CD4-positive, CD25-positive, alpha-beta regulatory T cell (primary cell): ENCODE results near the gene AIG1. TPM values are rescaled to one million over a fixed set of nuclear protein-coding genes. Genes with fewer than 3 reads are reported as not detected.

ENCODE experiments used
- ATAC-seq, 2 donors: fragments of 150-1000 bp; cut with Tn5 transposase; one replicate each; pipeline ENCODE4 v1.10.0; 2021; ENCODE audit warnings: low read depth in 2 of 2, moderate number of reproducible peaks in 2 of 2, moderate library complexity in 1 of 2
- DNase-seq, 3 donors: peaks; one replicate each; pipeline versions ENCODE4 v3.0.0 to v3.0.0-alpha.2; 2012 to 2022; ENCODE audit warnings: mixed read lengths in 1 of 3
- H3K27ac ChIP-seq: one replicate; pipeline ENCODE4 v1.7.0; 2013; ENCODE audit warnings: mild to moderate bottlenecking, low read length; ENCODE audit not compliant: insufficient read depth, poor library complexity, severe bottlenecking
- H3K27me3 ChIP-seq: one replicate; pipeline ENCODE4 v1.7.0; 2013; ENCODE audit warnings: low read length; ENCODE audit not compliant: control insufficient read depth, insufficient read depth
- H3K36me3 ChIP-seq: one replicate; pipeline ENCODE4 v1.7.0; 2013; ENCODE audit warnings: mild to moderate bottlenecking, low read length, moderate library complexity; ENCODE audit not compliant: control insufficient read depth, insufficient read depth
- H3K4me1 ChIP-seq: 2 replicates; pipeline ENCODE4 v1.7.0; 2013; ENCODE audit warnings: mild to moderate bottlenecking, low read length; ENCODE audit not compliant: insufficient read depth, control insufficient read depth, poor library complexity, severe bottlenecking
- H3K4me3 ChIP-seq: one replicate; pipeline ENCODE4 v1.7.0; 2013; ENCODE audit warnings: low read depth, mild to moderate bottlenecking, low read length, moderate library complexity
- H3K9me3 ChIP-seq, 2 experiments: 1 replicate in 1 of 2; 2 replicates in 1 of 2; pipeline ENCODE4 v1.7.0; 2013; ENCODE audit warnings: low read length in 2 of 2, mild to moderate bottlenecking in 1 of 2, moderate library complexity in 1 of 2; ENCODE audit not compliant: control insufficient read depth in 2 of 2
- H3K27ac Mint-ChIP-seq, 3 donors: one replicate each; pipeline ENCODE4 v1.8.0; 2020 to 2022; ENCODE audit warnings: mild to moderate bottlenecking in 3 of 3, mixed read lengths in 3 of 3, moderate library complexity in 2 of 3
- H3K27me3 Mint-ChIP-seq: one replicate; pipeline ENCODE4 v1.8.0; 2022; ENCODE audit warnings: mild to moderate bottlenecking, mixed read lengths
- H3K36me3 Mint-ChIP-seq: one replicate; pipeline ENCODE4 v1.8.0; 2020; ENCODE audit warnings: mixed read lengths
- H3K4me1 Mint-ChIP-seq, 4 donors: one replicate each; pipeline ENCODE4 v1.8.0; 2020 to 2022; ENCODE audit warnings: mixed read lengths in 4 of 4, mild to moderate bottlenecking in 1 of 4
- H3K4me3 Mint-ChIP-seq, 4 donors: one replicate each; pipeline ENCODE4 v1.8.0; 2020 to 2022; ENCODE audit warnings: mild to moderate bottlenecking in 4 of 4, mixed read lengths in 4 of 4, moderate library complexity in 3 of 4
- H3K9me3 Mint-ChIP-seq, 7 donors: one replicate each; pipeline ENCODE4 v1.8.0; 2020 to 2022; ENCODE audit warnings: mixed read lengths in 7 of 7, mild to moderate bottlenecking in 3 of 7, moderate library complexity in 2 of 7
- polyA plus RNA-seq, 4 donors: library from polyadenylated mRNA; unstranded; fragments of 300-500 nt; fragmentation: Illumina TruSeq; gene quantifications; one replicate each; pipeline ENCODE4 v1.2.3, GENCODE V29; 2021
- total RNA-seq: library from RNA; stranded (reverse); gene quantifications from one replicate; pipeline ENCODE4 v1.2.3, GENCODE V29; 2022

AIG1 gene
- total and polyA plus RNA-seq, 5 donors from 2014 or later: 4.2 to 19.6 (median 13.9) TPM

GRCh38 chr6:143123081-143123480, 62.4 kb downstream of the AIG1 start:
- H3K9me3 ChIP-seq: no peaks in the 10 kb centered on the region
- no peaks in the 10 kb centered on the region for H3K36me3 ChIP-seq
- Mint-ChIP-seq H3K27ac (no peak overlapping the region), H3K9me3 (peaks cover 0 to 10% (median 2%) of the 10 kb centered on the region in 7 donors), H3K4me1 (peaks cover 0 to 5% (median under 1%) of the 10 kb centered on the region in 4 donors), H3K27me3 (no peaks in the 10 kb centered on the region), H3K4me3 (no peak overlapping the region), H3K36me3 (peaks cover 19% of the 10 kb centered on the region)
- no peak overlapping the region for H3K27ac ChIP-seq
- no peak for DNase-seq
- H3K27me3 ChIP-seq: no peaks in the 10 kb centered on the region
- H3K4me3 ChIP-seq: no peak overlapping the region
- ATAC-seq: no peak
- H3K4me1 ChIP-seq: no peaks in the 10 kb centered on the region

- Histone ChIP-seq H3K36me3 (no peaks in the 10 kb centered on the region), H3K27ac (no peak overlapping the region), H3K4me3 (no peak overlapping the region), H3K4me1 (no peaks in the 10 kb centered on the region), H3K27me3 (no peaks in the 10 kb centered on the region), H3K9me3 (no peaks in the 10 kb centered on the region)
- Mint-ChIP-seq H3K27me3 (no peaks in the 10 kb centered on the region), H3K9me3 (peaks cover 0 to 10% (median 2%) of the 10 kb centered on the region in 7 donors), H3K27ac (no peak overlapping the region), H3K4me3 (no peak overlapping the region), H3K36me3 (peaks cover 22% of the 10 kb centered on the region), H3K4me1 (peaks cover 0 to 5% (median under 1%) of the 10 kb centered on the region in 4 donors)
- DNase-seq (no peak), ATAC-seq (no peak)
These were observed 63.3 kb downstream of the AIG1 start for GRCh38 chr6:143123941-143124340.

- Mint-ChIP-seq H3K27ac (no peak overlapping the region), H3K4me1 (peaks cover 0 to 5% (median under 1%) of the 10 kb centered on the region in 4 donors), H3K36me3 (peaks cover 22% of the 10 kb centered on the region), H3K9me3 (peaks cover 0 to 10% (median 2%) of the 10 kb centered on the region in 7 donors), H3K4me3 (no peak overlapping the region), H3K27me3 (no peaks in the 10 kb centered on the region)
- H3K27me3 ChIP-seq: no peaks in the 10 kb centered on the region
- H3K36me3 ChIP-seq: no peaks in the 10 kb centered on the region
- ATAC-seq (no peak), DNase-seq (no peak)
- no peak overlapping the region for H3K4me3 ChIP-seq
- no peaks in the 10 kb centered on the region for H3K9me3 ChIP-seq
- H3K4me1 ChIP-seq: no peaks in the 10 kb centered on the region
- H3K27ac ChIP-seq: no peak overlapping the region
These were observed 64.8 kb downstream of the AIG1 start for GRCh38 chr6:143125455-143125854.

GRCh38 chr6:143125864-143126573, 65.3 kb downstream of the AIG1 start:
- no peak overlapping the region for H3K27ac Mint-ChIP-seq
- H3K36me3 Mint-ChIP-seq: peaks cover 24% of the 10 kb centered on the region
- peaks cover 0 to 10% (median 3%) of the 10 kb centered on the region in 7 donors for H3K9me3 Mint-ChIP-seq
- peaks cover 0 to 5% (median under 1%) of the 10 kb centered on the region in 4 donors for H3K4me1 Mint-ChIP-seq
- DNase-seq: no peak
- Histone ChIP-seq H3K27me3 (no peaks in the 10 kb centered on the region), H3K27ac (no peak overlapping the region), H3K9me3 (peaks cover 4 to 5% of the 10 kb centered on the region in 2 experiments), H3K36me3 (no peaks in the 10 kb centered on the region), H3K4me1 (no peaks in the 10 kb centered on the region), H3K4me3 (no peak overlapping the region)
- no peak overlapping the region for H3K4me3 Mint-ChIP-seq
- ATAC-seq: no peak
- no peaks in the 10 kb centered on the region for H3K27me3 Mint-ChIP-seq

- peaks cover 23% of the 10 kb centered on the region for H3K36me3 Mint-ChIP-seq
- Histone ChIP-seq H3K27me3 (no peaks in the 10 kb centered on the region), H3K4me1 (no peaks in the 10 kb centered on the region), H3K4me3 (no peak overlapping the region), H3K9me3 (peaks cover 9 to 10% of the 10 kb centered on the region in 2 experiments), H3K27ac (no peak overlapping the region), H3K36me3 (no peaks in the 10 kb centered on the region)
- ATAC-seq (no peak), DNase-seq (peak in 1 of 3 donors; percentile 2)
- H3K4me3 Mint-ChIP-seq: no peak overlapping the region
- peaks cover 0 to 5% (median under 1%) of the 10 kb centered on the region in 4 donors for H3K4me1 Mint-ChIP-seq
- peaks cover 0 to 14% (median 5%) of the 10 kb centered on the region in 7 donors for H3K9me3 Mint-ChIP-seq
- H3K27me3 Mint-ChIP-seq: no peaks in the 10 kb centered on the region
- H3K27ac Mint-ChIP-seq: no peak overlapping the region
These were observed 65.9 kb downstream of the AIG1 start for GRCh38 chr6:143126574-143126941.

GRCh38 chr6:143127941-143128680, 67.4 kb downstream of the AIG1 start:
- peaks cover 11% of the 10 kb centered on the region in 2 experiments for H3K9me3 ChIP-seq
- DNase-seq: no peak
- H3K36me3 ChIP-seq: no peaks in the 10 kb centered on the region
- Mint-ChIP-seq H3K4me3 (no peak overlapping the region), H3K27ac (no peak overlapping the region), H3K9me3 (peaks cover 0 to 14% (median 5%) of the 10 kb centered on the region in 7 donors), H3K36me3 (peaks cover 20% of the 10 kb centered on the region), H3K27me3 (no peaks in the 10 kb centered on the region), H3K4me1 (peaks cover 0 to 5% (median under 1%) of the 10 kb centered on the region in 4 donors)
- no peaks in the 10 kb centered on the region for H3K27me3 ChIP-seq
- H3K4me1 ChIP-seq: no peaks in the 10 kb centered on the region
- no peak for ATAC-seq
- H3K4me3 ChIP-seq: no peak overlapping the region
- no peak overlapping the region for H3K27ac ChIP-seq

- ATAC-seq (no peak), DNase-seq (no peak)
- Mint-ChIP-seq H3K27ac (no peak overlapping the region), H3K9me3 (peaks cover 0 to 14% (median 5%) of the 10 kb centered on the region in 7 donors), H3K36me3 (peaks cover 20% of the 10 kb centered on the region), H3K4me1 (peaks cover 0 to 5% (median under 1%) of the 10 kb centered on the region in 4 donors), H3K4me3 (no peak overlapping the region), H3K27me3 (no peaks in the 10 kb centered on the region)
- Histone ChIP-seq H3K9me3 (peaks cover 11% of the 10 kb centered on the region in 2 experiments), H3K27ac (no peak overlapping the region), H3K36me3 (no peaks in the 10 kb centered on the region), H3K4me1 (no peaks in the 10 kb centered on the region), H3K27me3 (no peaks in the 10 kb centered on the region), H3K4me3 (no peak overlapping the region)
These were observed 68.0 kb downstream of the AIG1 start for GRCh38 chr6:143128681-143129015.
